GM12891 (cell line): Measurements from ENCODE around the gene S100PBP.

Source experiments
- PAX5 ChIP-seq: IDR thresholded peaks from 2 replicates; pipeline ENCODE4 v1.6.1; 2011; ENCODE audit warnings: low read length, moderate library complexity, mild to moderate bottlenecking; ENCODE audit not compliant: insufficient read depth, severe bottlenecking
- POLR2A ChIP-seq: IDR thresholded peaks from 2 replicates; pipeline ENCODE4 v1.6.1; 2011; ENCODE audit warnings: low read depth, low read length, control low read depth
- POLR2AphosphoS5 ChIP-seq: IDR thresholded peaks from 2 replicates; pipeline ENCODE4 v1.6.1; 2011; ENCODE audit warnings: low read depth, low read length, control low read depth
- TAF1 ChIP-seq: IDR thresholded peaks from 2 replicates; pipeline ENCODE4 v1.6.1; 2011; ENCODE audit warnings: low read depth, low read length, control low read depth

- TF ChIP-seq POLR2A: no peak
- no peak for TF ChIP-seq POLR2AphosphoS5
- TF ChIP-seq PAX5: no peak
- TF ChIP-seq TAF1: no peak
Measured at GRCh38 chr1:32860566-32860965, 43.1 kb downstream of the S100PBP start.
